ENCODE results near the gene HS3ST5.

- no peak for TF ChIP-seq CTCF (IDR thresholded peaks at IDR 0.05)
- TF ChIP-seq POLR2A (IDR thresholded peaks at IDR 0.05), result no peak
Measured at GRCh38 chr6:114260810-114261209, 82.0 kb downstream of the HS3ST5 start.
